WTC11 (cell line): ENCODE results near the gene UTP20. TPM values are rescaled to one million over a fixed set of nuclear protein-coding genes. Genes with fewer than 3 reads are reported as not detected.
"Not testable (repeated sequence)": the region's sequence is repeated elsewhere in the genome, so short reads cannot be mapped to it uniquely, and the experiment has no call there.

Source experiments
- ATAC-seq: fragments of 200-7000 bp; cut with Tn5 transposase; 2 replicates; pipeline ENCODE4 v1.10.0; 2021; ENCODE audit warnings: mild to moderate bottlenecking, moderate library complexity
- CTCF ChIA-PET: fragments of 300-600 bp; sonication (Branson Sonifier 250); formaldehyde crosslinking; loops from one replicate; lab custom pipeline; 2021; ENCODE audit warnings: antibody characterized with exemption; lab: Charles Lee
- POLR2A ChIA-PET: fragments of 350-600 bp; sonication (Branson Sonifier 250); formaldehyde crosslinking; loops from one replicate; lab custom pipeline; 2021; ENCODE audit warnings: antibody characterized with exemption; lab: Charles Lee
- DNase-seq: peaks from one replicate; pipeline ENCODE4 v3.0.0; 2021; ENCODE audit warnings: low spot score
- H3K27ac Mint-ChIP-seq: 2 replicates; pipeline ENCODE4 v1.8.0; 2021; ENCODE audit warnings: mixed read lengths
- H3K27me3 Mint-ChIP-seq: 2 replicates; pipeline ENCODE4 v1.8.0; 2021; ENCODE audit warnings: low read depth, mild to moderate bottlenecking, moderate library complexity, mixed read lengths
- H3K36me3 Mint-ChIP-seq: 2 replicates; pipeline ENCODE4 v1.8.0; 2021; ENCODE audit warnings: mixed read lengths
- H3K4me1 Mint-ChIP-seq: 2 replicates; pipeline ENCODE4 v1.8.0; 2022; ENCODE audit warnings: mixed read lengths
- H3K4me3 Mint-ChIP-seq: 2 replicates; pipeline ENCODE4 v1.8.0; 2021; ENCODE audit warnings: mild to moderate bottlenecking, moderate library complexity, mixed read lengths
- H3K9me3 Mint-ChIP-seq: 2 replicates; pipeline ENCODE4 v1.8.0; 2021; ENCODE audit warnings: mixed read lengths
- ATF6 ChIP-seq: sonication (generic); formaldehyde crosslinking; IDR thresholded peaks from 2 replicates; pipeline ENCODE4 v1.8.1; 2023; ENCODE audit warnings: mild to moderate bottlenecking, missing genetic modification reagents
- CDX4 ChIP-seq: fragments of 250-450 bp; sonication (Bioruptor Pico); IDR thresholded peaks from 2 replicates; pipeline ENCODE4 v1.9.0; 2021; ENCODE audit warnings: moderate library complexity, mild to moderate bottlenecking, inconsistent platforms, borderline replicate concordance
- CREB1 ChIP-seq: sonication (generic); formaldehyde crosslinking; IDR thresholded peaks from 2 replicates; pipeline ENCODE4 v1.8.0; 2023; ENCODE audit warnings: mild to moderate bottlenecking, missing genetic modification reagents
- ELF4 ChIP-seq: sonication (generic); formaldehyde crosslinking; IDR thresholded peaks from 2 replicates; pipeline ENCODE4 v1.8.1; 2022; ENCODE audit warnings: low read depth, mild to moderate bottlenecking, moderate library complexity, missing genetic modification reagents
- EMX1 ChIP-seq: fragments of 250-450 bp; sonication (Bioruptor Pico); IDR thresholded peaks from 2 replicates; pipeline ENCODE4 v1.8.0; 2021; ENCODE audit warnings: mild to moderate bottlenecking
- ERG ChIP-seq: fragments of 250-450 bp; sonication (Bioruptor Pico); IDR thresholded peaks from 2 replicates; pipeline ENCODE4 v1.8.0; 2021; ENCODE audit warnings: mild to moderate bottlenecking
- ESRRA ChIP-seq: sonication (generic); formaldehyde crosslinking; IDR thresholded peaks from 2 replicates; pipeline ENCODE4 v1.8.1; 2022; ENCODE audit warnings: mild to moderate bottlenecking, missing genetic modification reagents, borderline replicate concordance
- GABPB1 ChIP-seq: sonication (generic); formaldehyde crosslinking; IDR thresholded peaks from 2 replicates; pipeline ENCODE4 v1.8.1; 2023; ENCODE audit warnings: mild to moderate bottlenecking, missing genetic modification reagents
- HMGA2 ChIP-seq: fragments of 250-450 bp; sonication (Bioruptor Pico); IDR thresholded peaks from 2 replicates; pipeline ENCODE4 v1.4.0; 2021; ENCODE audit warnings: mild to moderate bottlenecking, moderate library complexity
- IRF2 ChIP-seq: sonication (generic); formaldehyde crosslinking; IDR thresholded peaks from 2 replicates; pipeline ENCODE4 v1.8.0; 2022; ENCODE audit warnings: low read depth, missing genetic modification reagents, borderline replicate concordance
- MAX ChIP-seq: sonication (generic); formaldehyde crosslinking; IDR thresholded peaks from 2 replicates; pipeline ENCODE4 v1.8.0; 2022; ENCODE audit warnings: mild to moderate bottlenecking, missing genetic modification reagents
- NFYB ChIP-seq: sonication (generic); formaldehyde crosslinking; conservative IDR thresholded peaks from 2 replicates; pipeline ENCODE4 v1.8.0; 2022; ENCODE audit warnings: low read depth, missing genetic modification reagents
- NR3C1 ChIP-seq: sonication (generic); formaldehyde crosslinking; conservative IDR thresholded peaks from 2 replicates; pipeline ENCODE4 v1.8.1; 2023; ENCODE audit warnings: low read depth, mild to moderate bottlenecking, missing genetic modification reagents
- SMAD3 ChIP-seq: sonication (generic); formaldehyde crosslinking; IDR thresholded peaks from 2 replicates; pipeline ENCODE4 v1.8.0; 2022; ENCODE audit warnings: missing genetic modification reagents, mild to moderate bottlenecking, borderline replicate concordance
- TCF7 ChIP-seq: sonication (generic); formaldehyde crosslinking; IDR thresholded peaks from 2 replicates; pipeline ENCODE4 v1.8.0; 2022; ENCODE audit warnings: mild to moderate bottlenecking, low read depth, missing genetic modification reagents, moderate library complexity
- ZNF121 ChIP-seq: sonication (generic); formaldehyde crosslinking; IDR thresholded peaks from 2 replicates; pipeline ENCODE4 v1.8.0; 2023; ENCODE audit warnings: missing genetic modification reagents
- ZNF138 ChIP-seq: sonication (generic); formaldehyde crosslinking; conservative IDR thresholded peaks from 2 replicates; pipeline ENCODE4 v1.8.1; 2022; ENCODE audit warnings: mild to moderate bottlenecking, moderate library complexity, missing genetic modification reagents
- ZNF219 ChIP-seq: sonication (generic); formaldehyde crosslinking; IDR thresholded peaks from 2 replicates; pipeline ENCODE4 v1.8.0; 2023; ENCODE audit warnings: missing genetic modification reagents, mild to moderate bottlenecking, borderline replicate concordance
- ZNF263 ChIP-seq: sonication (generic); formaldehyde crosslinking; IDR thresholded peaks from 2 replicates; pipeline ENCODE4 v1.8.1; 2022; ENCODE audit warnings: low read depth, mild to moderate bottlenecking, moderate library complexity, missing genetic modification reagents
- total RNA-seq: library from RNA; stranded (reverse); gene quantifications from 3 replicates; pipeline ENCODE4 v1.2.3, GENCODE V29; 2021
- TF ChIP-seq, protein P1 (sequence below): sonication (generic); formaldehyde crosslinking; IDR thresholded peaks from 2 replicates; pipeline ENCODE4 v1.8.0; 2022; ENCODE audit warnings: mild to moderate bottlenecking, missing genetic modification reagents
- TF ChIP-seq, protein P2 (sequence below): sonication (generic); formaldehyde crosslinking; IDR thresholded peaks from 2 replicates; pipeline ENCODE4 v1.8.0; 2022; ENCODE audit warnings: mild to moderate bottlenecking, missing genetic modification reagents

The UTP20 gene
- total RNA-seq, 1 experiment from 2014 or later = 34.1 TPM

DNA sequence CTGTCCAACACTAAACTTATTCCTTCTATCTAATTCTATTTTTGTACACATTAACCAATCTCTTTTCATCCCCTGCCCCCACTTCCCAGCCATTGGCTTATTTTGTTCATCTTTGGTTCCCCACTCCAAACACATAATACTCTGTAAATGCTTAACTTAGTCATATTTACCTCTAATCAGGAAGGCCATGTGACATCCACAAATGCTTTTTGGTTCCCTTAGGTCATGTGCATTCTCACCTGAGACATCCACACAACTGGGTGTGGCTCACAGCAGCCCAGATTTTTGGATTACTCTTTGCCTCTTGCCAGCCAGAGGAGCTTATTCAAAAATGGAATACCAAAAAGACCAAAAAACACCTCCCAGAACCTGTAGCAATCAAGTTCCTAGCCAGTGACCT lies 99.2 kb downstream of the UTP20 start:
- POLR2A ChIA-PET = no interaction called here
- DNase-seq (no peak), ATAC-seq (no peak)
- Mint-ChIP-seq H3K27me3 (no peaks in the 10 kb centered on the region), H3K36me3 (peaks cover 67% of the 10 kb centered on the region), H3K4me3 (no peak overlapping the region), H3K27ac (no peak overlapping the region), H3K9me3 (no peaks in the 10 kb centered on the region), H3K4me1 (no peaks in the 10 kb centered on the region)
- TF ChIP-seq CDX4 (CRISPR knock-in tag) = no peak
- TF ChIP-seq ZNF138 = no peak
- CTCF ChIA-PET = no interaction called here

- DNase-seq, POLR2A ChIA-PET, H3K27ac Mint-ChIP-seq, ATAC-seq, H3K27me3 Mint-ChIP-seq, H3K9me3 Mint-ChIP-seq, H3K4me3 Mint-ChIP-seq, H3K4me1 Mint-ChIP-seq, CTCF ChIA-PET: not testable (repeated sequence)
- H3K36me3 Mint-ChIP-seq = peaks cover 61% of the 10 kb centered on the region
Observed at GRCh38 chr12:101391181-101391580, 111.3 kb downstream of the UTP20 start.

DNA sequence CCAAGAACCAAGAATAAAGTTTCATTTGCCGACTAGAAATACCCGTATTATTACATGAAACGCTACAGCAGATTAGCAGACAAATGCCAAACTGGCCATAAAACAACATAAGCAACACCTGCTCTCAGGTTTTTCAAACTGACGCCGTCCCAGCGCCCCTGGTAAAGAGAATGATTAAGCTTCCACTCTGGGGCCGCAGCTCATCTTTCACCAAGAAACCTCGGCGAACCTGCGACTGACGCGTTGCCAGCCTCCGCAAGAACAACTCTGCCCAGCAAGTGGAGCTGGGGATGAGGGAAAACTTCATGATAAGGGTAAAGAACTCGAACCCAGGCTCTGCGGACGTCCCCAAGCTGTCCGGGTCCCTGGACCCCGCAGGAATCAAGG lies 127.1 kb downstream of the UTP20 start:
- Mint-ChIP-seq H3K4me3 (peak overlapping the region; percentile 98), H3K4me1 (peaks cover 7% of the 10 kb centered on the region), H3K36me3 (peaks cover 4% of the 10 kb centered on the region)
- DNase-seq = no peak
- no peak for TF ChIP-seq SMAD3 (CRISPR knock-in tag)
- no peak for TF ChIP-seq ATF6 (CRISPR knock-in tag)
- TF ChIP-seq EMX1 (CRISPR knock-in tag) = no peak
- no peak for TF ChIP-seq ZNF121 (CRISPR knock-in tag)
- TF ChIP-seq IRF2 (CRISPR knock-in tag) = no peak
- TF ChIP-seq NFYB (CRISPR knock-in tag) = no peak
- no peak for TF ChIP-seq MAX
- TF ChIP-seq, protein P1, sequence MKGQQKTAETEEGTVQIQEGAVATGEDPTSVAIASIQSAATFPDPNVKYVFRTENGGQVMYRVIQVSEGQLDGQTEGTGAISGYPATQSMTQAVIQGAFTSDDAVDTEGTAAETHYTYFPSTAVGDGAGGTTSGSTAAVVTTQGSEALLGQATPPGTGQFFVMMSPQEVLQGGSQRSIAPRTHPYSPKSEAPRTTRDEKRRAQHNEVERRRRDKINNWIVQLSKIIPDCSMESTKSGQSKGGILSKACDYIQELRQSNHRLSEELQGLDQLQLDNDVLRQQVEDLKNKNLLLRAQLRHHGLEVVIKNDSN (CRISPR knock-in tag) = no peak
- no peak for TF ChIP-seq TCF7 (CRISPR knock-in tag)
- no peak for TF ChIP-seq CREB1 (CRISPR knock-in tag)
- TF ChIP-seq ESRRA (CRISPR knock-in tag) = no peak
- TF ChIP-seq, all 79 proteins: peak for 0
- H3K9me3 Mint-ChIP-seq = no peaks in the 10 kb centered on the region
- no peaks in the 10 kb centered on the region for H3K27me3 Mint-ChIP-seq
- ChIA-PET CTCF (interaction anchor here (0.8 to 0.9 kb wide), 2 partner anchors 159 to 365 kb away, joined by 3 read pairs; no protein-coding TSS in a partner anchor), POLR2A (no interaction called here)
- peak; percentile 11 for ATAC-seq
- peak overlapping the region; percentile 95 for H3K27ac Mint-ChIP-seq

- ATAC-seq (peak; percentile 85), DNase-seq (peak; percentile 73)
- ChIA-PET POLR2A (interaction anchor here (0.9 kb wide), 1 partner anchor 67 kb away, joined by 3 read pairs; no protein-coding TSS in a partner anchor), CTCF (interaction anchor here (0.8 to 0.9 kb wide), 2 partner anchors 158 to 364 kb away, joined by 3 read pairs; no protein-coding TSS in a partner anchor)
- Mint-ChIP-seq H3K9me3 (no peaks in the 10 kb centered on the region), H3K27ac (peak within 1 kb of the TSS; percentile 95), H3K27me3 (no peaks in the 10 kb centered on the region), H3K36me3 (peaks cover 4% of the 10 kb centered on the region), H3K4me1 (peaks cover 7% of the 10 kb centered on the region), H3K4me3 (peak within 1 kb of the TSS; percentile 98)
- TF ChIP-seq ZNF263 (CRISPR knock-in tag) (no peak), HMGA2 (no peak), ZNF219 (no peak), ERG (CRISPR knock-in tag) (no peak), NR3C1 (CRISPR knock-in tag) (no peak), ELF4 (CRISPR knock-in tag) (no peak), GABPB1 (CRISPR knock-in tag) (no peak)
- TF ChIP-seq, protein P1 (CRISPR knock-in tag) = peak; percentile 49; the same call in 1 of the 2 replicates
- TF ChIP-seq, protein P2, sequence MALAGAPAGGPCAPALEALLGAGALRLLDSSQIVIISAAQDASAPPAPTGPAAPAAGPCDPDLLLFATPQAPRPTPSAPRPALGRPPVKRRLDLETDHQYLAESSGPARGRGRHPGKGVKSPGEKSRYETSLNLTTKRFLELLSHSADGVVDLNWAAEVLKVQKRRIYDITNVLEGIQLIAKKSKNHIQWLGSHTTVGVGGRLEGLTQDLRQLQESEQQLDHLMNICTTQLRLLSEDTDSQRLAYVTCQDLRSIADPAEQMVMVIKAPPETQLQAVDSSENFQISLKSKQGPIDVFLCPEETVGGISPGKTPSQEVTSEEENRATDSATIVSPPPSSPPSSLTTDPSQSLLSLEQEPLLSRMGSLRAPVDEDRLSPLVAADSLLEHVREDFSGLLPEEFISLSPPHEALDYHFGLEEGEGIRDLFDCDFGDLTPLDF (CRISPR knock-in tag) = no peak
Observed at GRCh38 chr12:101407436-101408345, 127.8 kb downstream of the UTP20 start, which contains the start of gene ARL1. Gene ARL1 (minus strand): TSS chr12:101407772. CDS start chr12:101407645, 127 bp downstream.
